ENCODE data around the gene DUOX2.

DUOX2 gene

DNA sequence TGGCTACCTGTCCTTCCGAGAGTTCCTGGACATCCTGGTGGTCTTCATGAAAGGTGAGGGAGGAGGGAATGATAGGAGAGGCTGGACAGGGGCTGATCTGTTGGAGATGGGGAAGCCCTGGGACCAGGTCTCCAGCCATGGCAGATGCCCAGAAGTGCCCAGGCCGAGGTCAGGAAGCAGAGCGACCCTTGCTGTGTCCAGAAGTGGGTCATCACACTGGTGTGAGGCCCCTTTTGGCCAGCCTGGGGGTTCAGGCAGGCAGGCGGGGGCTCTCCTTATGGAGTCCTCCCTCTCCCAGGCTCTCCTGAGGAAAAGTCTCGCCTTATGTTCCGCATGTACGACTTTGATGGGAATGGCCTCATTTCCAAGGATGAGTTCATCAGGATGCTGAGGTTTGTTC is 33.6 kb upstream of the DUOX2 start:
- TF ChIP-seq, protein P1, sequence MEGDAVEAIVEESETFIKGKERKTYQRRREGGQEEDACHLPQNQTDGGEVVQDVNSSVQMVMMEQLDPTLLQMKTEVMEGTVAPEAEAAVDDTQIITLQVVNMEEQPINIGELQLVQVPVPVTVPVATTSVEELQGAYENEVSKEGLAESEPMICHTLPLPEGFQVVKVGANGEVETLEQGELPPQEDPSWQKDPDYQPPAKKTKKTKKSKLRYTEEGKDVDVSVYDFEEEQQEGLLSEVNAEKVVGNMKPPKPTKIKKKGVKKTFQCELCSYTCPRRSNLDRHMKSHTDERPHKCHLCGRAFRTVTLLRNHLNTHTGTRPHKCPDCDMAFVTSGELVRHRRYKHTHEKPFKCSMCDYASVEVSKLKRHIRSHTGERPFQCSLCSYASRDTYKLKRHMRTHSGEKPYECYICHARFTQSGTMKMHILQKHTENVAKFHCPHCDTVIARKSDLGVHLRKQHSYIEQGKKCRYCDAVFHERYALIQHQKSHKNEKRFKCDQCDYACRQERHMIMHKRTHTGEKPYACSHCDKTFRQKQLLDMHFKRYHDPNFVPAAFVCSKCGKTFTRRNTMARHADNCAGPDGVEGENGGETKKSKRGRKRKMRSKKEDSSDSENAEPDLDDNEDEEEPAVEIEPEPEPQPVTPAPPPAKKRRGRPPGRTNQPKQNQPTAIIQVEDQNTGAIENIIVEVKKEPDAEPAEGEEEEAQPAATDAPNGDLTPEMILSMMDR (IDR thresholded peaks at IDR 0.05; ENCODE audit: borderline replicate concordance, insufficient read depth, low read depth, low read length): no peak
- H3K4me3 ChIP-seq (ENCODE audit: low read depth, low read length): no peak overlapping the region

- H3K4me3 ChIP-seq (ENCODE audit: low read depth, low read length): no peak overlapping the region
- TF ChIP-seq, protein P1 (IDR thresholded peaks at IDR 0.05; ENCODE audit: borderline replicate concordance, insufficient read depth, low read depth, low read length): no peak
Observed at GRCh38 chr15:45146405-45146804, 32.4 kb upstream of the DUOX2 start.

- TF ChIP-seq, protein P1 (IDR thresholded peaks at IDR 0.05; ENCODE audit: borderline replicate concordance, insufficient read depth, low read depth, low read length): no peak
Observed at GRCh38 chr15:45144775-45145174, 30.8 kb upstream of the DUOX2 start.

GRCh38 chr15:45143946-45144345 is 30.0 kb upstream of the DUOX2 start:
- H3K4me3 ChIP-seq (ENCODE audit: low read depth, low read length): no peak overlapping the region
- TF ChIP-seq, protein P1 (IDR thresholded peaks at IDR 0.05; ENCODE audit: borderline replicate concordance, insufficient read depth, low read depth, low read length): no peak

More at GRCh38 chr15:45144775-45145174, 30.8 kb upstream of the DUOX2 start:
- H3K4me3 ChIP-seq (ENCODE audit: low read depth, low read length): no peak overlapping the region

DNA sequence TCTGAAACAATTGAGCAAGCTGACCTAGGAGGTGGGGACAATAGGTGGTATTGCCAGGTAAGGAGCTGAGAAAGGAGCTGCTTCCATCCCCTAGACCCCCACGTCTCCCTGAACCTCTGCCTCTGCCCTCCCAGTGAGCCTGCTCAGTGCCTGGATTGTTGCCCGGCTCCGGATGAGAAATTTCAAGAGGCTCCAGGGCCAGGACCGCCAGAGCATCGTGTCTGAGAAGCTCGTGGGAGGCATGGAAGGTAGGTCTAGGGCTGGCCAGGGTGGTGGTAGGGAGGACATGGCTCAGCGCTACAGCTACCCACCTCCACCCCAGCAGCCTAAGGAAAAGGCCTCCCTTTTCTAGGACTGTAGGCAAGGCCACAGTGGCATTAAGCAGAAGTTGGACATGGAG is 29.1 kb upstream of the DUOX2 start:
- TF ChIP-seq, protein P1 (IDR thresholded peaks at IDR 0.05; ENCODE audit: borderline replicate concordance, insufficient read depth, low read depth, low read length): no peak
- no peak overlapping the region for H3K4me3 ChIP-seq (ENCODE audit: low read depth, low read length)

- TF ChIP-seq, protein P1 (IDR thresholded peaks at IDR 0.05; ENCODE audit: borderline replicate concordance, insufficient read depth, low read depth, low read length): no peak
Observed at GRCh38 chr15:45141386-45141785, 27.4 kb upstream of the DUOX2 start.

GRCh38 chr15:45140557-45141250 is 26.7 kb upstream of the DUOX2 start:
- TF ChIP-seq, protein P1 (IDR thresholded peaks at IDR 0.05; ENCODE audit: borderline replicate concordance, insufficient read depth, low read depth, low read length): no peak
- H3K4me3 ChIP-seq (ENCODE audit: low read depth, low read length): no peak overlapping the region

More at GRCh38 chr15:45141386-45141785, 27.4 kb upstream of the DUOX2 start:
- no peak overlapping the region for H3K4me3 ChIP-seq (ENCODE audit: low read depth, low read length)

All from GM12875 (cell line).